SK-N-SH treated with all-trans-retinoic acid at 6 μM for 48 hours (cell line): ENCODE results near the gene METTL26.

Source experiments
- ATAC-seq: fragments of 200-7000 bp; cut with Tn5 transposase; 3 replicates; pipeline ENCODE4 v1.9.1; 2020; ENCODE audit warnings: mild to moderate bottlenecking, moderate library complexity
- ARNTL ChIP-seq: fragments of 450-650 bp; formaldehyde crosslinking; IDR thresholded peaks from 2 replicates; pipeline ENCODE4 v1.5.0; 2020; ENCODE audit warnings: low read depth, mild to moderate bottlenecking, moderate library complexity, borderline replicate concordance
- BACH2 ChIP-seq: fragments of 250-450 bp; sonication (Bioruptor Pico); IDR thresholded peaks from 2 replicates; pipeline ENCODE4 v1.9.0; 2021; ENCODE audit warnings: mild to moderate bottlenecking, borderline replicate concordance
- CREB5 ChIP-seq: fragments of 250-450 bp; sonication (Bioruptor Pico); IDR thresholded peaks from 2 replicates; pipeline ENCODE4 v1.5.1; 2020; ENCODE audit warnings: low read depth, mild to moderate bottlenecking, moderate library complexity
- CSDC2 ChIP-seq: fragments of 250-450 bp; sonication (Bioruptor Pico); IDR thresholded peaks from 2 replicates; pipeline ENCODE4 v1.5.0; 2020; ENCODE audit warnings: mild to moderate bottlenecking, moderate library complexity
- ESRRG ChIP-seq: fragments of 250-450 bp; sonication (Bioruptor Pico); IDR thresholded peaks from 2 replicates; pipeline ENCODE4 v1.6.1; 2021; ENCODE audit warnings: mild to moderate bottlenecking
- GLIS3 ChIP-seq: fragments of 250-450 bp; sonication (Bioruptor Pico); IDR thresholded peaks from 2 replicates; pipeline ENCODE4 v1.5.0; 2020; ENCODE audit warnings: mild to moderate bottlenecking, moderate library complexity
- ISL1 ChIP-seq: fragments of 250-450 bp; sonication (Bioruptor Pico); IDR thresholded peaks from 2 replicates; pipeline ENCODE4 v2.1.2; 2022; ENCODE audit warnings: mild to moderate bottlenecking, moderate library complexity
- OSR1 ChIP-seq: fragments of 250-450 bp; sonication (Bioruptor Pico); IDR thresholded peaks from 2 replicates; pipeline ENCODE4 v1.8.0; 2022; ENCODE audit warnings: moderate library complexity, mild to moderate bottlenecking, inconsistent platforms
- PATZ1 ChIP-seq: fragments of 250-450 bp; sonication (Bioruptor Pico); IDR thresholded peaks from 2 replicates; pipeline ENCODE4 v1.8.0; 2020; ENCODE audit warnings: mild to moderate bottlenecking, moderate library complexity, borderline replicate concordance
- POU6F1 ChIP-seq: fragments of 250-450 bp; sonication (Bioruptor Pico); IDR thresholded peaks from 2 replicates; pipeline ENCODE4 v1.8.0; 2021; ENCODE audit warnings: low read depth, mild to moderate bottlenecking, moderate library complexity, borderline replicate concordance
- PPARA ChIP-seq: fragments of 250-450 bp; sonication (Bioruptor Pico); IDR thresholded peaks from 2 replicates; pipeline ENCODE4 v1.5.0; 2020; ENCODE audit warnings: mild to moderate bottlenecking, borderline replicate concordance
- RARB ChIP-seq: fragments of 250-450 bp; sonication (Bioruptor Pico); IDR thresholded peaks from 2 replicates; pipeline ENCODE4 v1.8.0; 2021; ENCODE audit warnings: mild to moderate bottlenecking, moderate library complexity
- SNAI2 ChIP-seq: fragments of 250-450 bp; sonication (Bioruptor Pico); IDR thresholded peaks from 2 replicates; pipeline ENCODE4 v1.5.0; 2020; ENCODE audit warnings: mild to moderate bottlenecking, moderate library complexity
- TCF4 ChIP-seq: fragments of 250-450 bp; sonication (Bioruptor Pico); IDR thresholded peaks from 2 replicates; pipeline ENCODE4 v1.8.0; 2021; ENCODE audit warnings: mild to moderate bottlenecking, moderate library complexity, borderline replicate concordance
- TOX ChIP-seq: fragments of 250-450 bp; sonication (Bioruptor Pico); IDR thresholded peaks from 2 replicates; pipeline ENCODE4 v1.8.0; 2021; ENCODE audit warnings: mild to moderate bottlenecking, moderate library complexity, borderline replicate concordance
- TSHZ2 ChIP-seq: fragments of 250-450 bp; sonication (Bioruptor Pico); IDR thresholded peaks from 2 replicates; pipeline ENCODE4 v1.5.0; 2020; ENCODE audit warnings: mild to moderate bottlenecking, moderate library complexity
- ZC3H10 ChIP-seq: fragments of 250-450 bp; sonication (Bioruptor Pico); IDR thresholded peaks from 2 replicates; pipeline ENCODE4 v1.5.1; 2021; ENCODE audit warnings: mild to moderate bottlenecking, moderate library complexity
- ZFP3 ChIP-seq: fragments of 250-450 bp; sonication (Bioruptor Pico); IDR thresholded peaks from 2 replicates; pipeline ENCODE4 v1.5.0; 2020; ENCODE audit warnings: mild to moderate bottlenecking, moderate library complexity
- ZFP30 ChIP-seq: fragments of 450-650 bp; formaldehyde crosslinking; IDR thresholded peaks from 2 replicates; pipeline ENCODE4 v1.5.0; 2022; ENCODE audit warnings: mild to moderate bottlenecking, moderate library complexity
- ZNF565 ChIP-seq: fragments of 450-650 bp; formaldehyde crosslinking; conservative IDR thresholded peaks from 2 replicates; pipeline ENCODE4 v1.5.0; 2020; ENCODE audit warnings: low read depth, mild to moderate bottlenecking, moderate library complexity
- ZNF70 ChIP-seq: fragments of 450-650 bp; formaldehyde crosslinking; IDR thresholded peaks from 2 replicates; pipeline ENCODE4 v1.5.0; 2020; ENCODE audit warnings: mild to moderate bottlenecking, moderate library complexity

METTL26 gene

GRCh38 chr16:595094-595528, 41.0 kb downstream of the METTL26 start:
- ATAC-seq, result no peak
- no peak for TF ChIP-seq RARB (CRISPR knock-in tag)
- TF ChIP-seq GLIS3 (CRISPR knock-in tag), result no peak
- TF ChIP-seq PPARA (CRISPR knock-in tag), result no peak
- TF ChIP-seq BACH2 (CRISPR knock-in tag), result no peak
- TF ChIP-seq ZNF565 (CRISPR knock-in tag), result no peak

GRCh38 chr16:593807-594206, 42.3 kb downstream of the METTL26 start:
- no peak for ATAC-seq
- TF ChIP-seq ZFP3 (CRISPR knock-in tag), result no peak

- no peak for ATAC-seq
Measured at GRCh38 chr16:593406-593805, 42.7 kb downstream of the METTL26 start.

GRCh38 chr16:592518-593306, 43.4 kb downstream of the METTL26 start:
- TF ChIP-seq POU6F1 (CRISPR knock-in tag), result no peak
- TF ChIP-seq ZFP3 (CRISPR knock-in tag), result no peak
- no peak for TF ChIP-seq RARB (CRISPR knock-in tag)
- TF ChIP-seq TOX (CRISPR knock-in tag), result no peak
- TF ChIP-seq PATZ1, result no peak
- no peak for TF ChIP-seq ISL1 (CRISPR knock-in tag)
- no peak for TF ChIP-seq TCF4
- TF ChIP-seq SNAI2, result no peak
- TF ChIP-seq TSHZ2 (CRISPR knock-in tag), result no peak
- no peak for TF ChIP-seq ZC3H10 (CRISPR knock-in tag)
- no peak for TF ChIP-seq OSR1 (CRISPR knock-in tag)
- TF ChIP-seq ZNF70 (CRISPR knock-in tag), result no peak
- no peak for TF ChIP-seq CSDC2 (CRISPR knock-in tag)
- ATAC-seq, result no peak

More at GRCh38 chr16:593406-593805, 42.7 kb downstream of the METTL26 start:
- TF ChIP-seq ZFP30 (no peak), TCF4 (no peak), ARNTL (no peak), ESRRG (CRISPR knock-in tag) (no peak), OSR1 (CRISPR knock-in tag) (no peak), CREB5 (CRISPR knock-in tag) (no peak), SNAI2 (no peak), CSDC2 (CRISPR knock-in tag) (no peak), ISL1 (CRISPR knock-in tag) (no peak)
